Fibroblast of lung (primary cell): Measurements from ENCODE around the gene NKD1. TPM values are rescaled to one million over a fixed set of nuclear protein-coding genes. Genes with fewer than 3 reads are reported as not detected.

Experiments used
- DNase-seq, 2 donors: peaks; one replicate each; pipeline versions ENCODE4 v3.0.0 to v3.0.0-alpha.2; 2010; ENCODE audit warnings: low read depth in 2 of 2
- H2AFZ ChIP-seq: 2 replicates; pipeline ENCODE4 v1.5.1; 2012; ENCODE audit warnings: low read length, control low read depth, inconsistent platforms
- H3K27ac ChIP-seq: 2 replicates; pipeline ENCODE4 v1.5.1; 2011; ENCODE audit warnings: low read length, control low read depth; ENCODE audit not compliant: insufficient read depth
- H3K27me3 ChIP-seq: 2 replicates; pipeline ENCODE4 v1.5.1; 2011; ENCODE audit warnings: mild to moderate bottlenecking, low read length; ENCODE audit not compliant: control insufficient read depth, insufficient read depth
- H3K36me3 ChIP-seq: 2 replicates; pipeline ENCODE4 v1.5.1; 2011; ENCODE audit warnings: low read length; ENCODE audit not compliant: control insufficient read depth, insufficient read depth
- H3K4me1 ChIP-seq: 2 replicates; pipeline ENCODE4 v1.5.1; 2011; ENCODE audit warnings: low read length; ENCODE audit not compliant: control insufficient read depth, insufficient read depth; ENCODE audit errors: extremely low read depth
- H3K4me2 ChIP-seq: 2 replicates; pipeline ENCODE4 v1.5.1; 2011; ENCODE audit warnings: low read length, control low read depth; ENCODE audit not compliant: insufficient read depth; ENCODE audit errors: extremely low read depth
- H3K4me3 ChIP-seq, 4 experiments: fragments of 200-600 bp in 1 of 4; sonication (generic) in 1 of 4; replicated peaks in 1 of 4; 2 replicates each; pipeline ENCODE4 v1.5.1; 2011 to 2016; ENCODE audit warnings: low read length in 4 of 4, low read depth in 3 of 4, mild to moderate bottlenecking in 3 of 4, control low read depth in 2 of 4, inconsistent platforms in 1 of 4, mixed read lengths in 1 of 4; ENCODE audit not compliant: insufficient read depth in 1 of 4; ENCODE audit errors: control extremely low read depth in 1 of 4
- H3K79me2 ChIP-seq: 2 replicates; pipeline ENCODE4 v1.5.1; 2012; ENCODE audit warnings: mild to moderate bottlenecking, low read length, inconsistent platforms; ENCODE audit not compliant: control insufficient read depth, insufficient read depth
- H3K9ac ChIP-seq: 2 replicates; pipeline ENCODE4 v1.5.1; 2011; ENCODE audit warnings: mild to moderate bottlenecking, low read length, control low read depth; ENCODE audit not compliant: insufficient read depth
- H3K9me3 ChIP-seq: 2 replicates; pipeline ENCODE4 v1.5.1; 2012; ENCODE audit warnings: low read depth, low read length; ENCODE audit not compliant: control insufficient read depth, insufficient read depth
- H4K20me1 ChIP-seq: 2 replicates; pipeline ENCODE4 v1.5.1; 2011; ENCODE audit warnings: low read length; ENCODE audit not compliant: control insufficient read depth, insufficient read depth; ENCODE audit errors: extremely low read depth
- EZH2 ChIP-seq: IDR thresholded peaks from 2 replicates; pipeline ENCODE4 v1.5.1; 2012; ENCODE audit warnings: low read length, control low read depth, mild to moderate bottlenecking; ENCODE audit errors: missing control alignments
- polyA plus RNA-seq, 2 donors: library from polyadenylated mRNA; depleted of rRNA in 1 of 2; stranded (reverse) in 1 of 2; unstranded in 1 of 2; fragments of >200 nt; gene quantifications; 2 replicates each; pipeline ENCODE4 v1.2.1, GENCODE V29; 2011 to 2012; ENCODE audit warnings: missing spikeins in 1 of 2
- total RNA-seq: library from RNA; depleted of rRNA; stranded (reverse); fragments of >200 nt; gene quantifications from 2 replicates; pipeline ENCODE4 v1.2.1, GENCODE V29; 2014
- TF ChIP-seq, protein P1 (sequence below), 2 donors: IDR thresholded peaks in 1 of 2; conservative IDR thresholded peaks in 1 of 2; 1 replicate in 1 of 2; 2 replicates in 1 of 2; pipeline ENCODE4 v1.5.1; 2011 to 2012; ENCODE audit warnings: low read length in 2 of 2, control low read depth in 1 of 2, inconsistent platforms in 1 of 2, low read depth in 1 of 2, mild to moderate bottlenecking in 1 of 2

The NKD1 gene
- total and polyA plus RNA-seq, 2 donors (not counting 1 experiment from before 2014, with no cell fraction given), result under 0.01 to 0.12 TPM

DNA sequence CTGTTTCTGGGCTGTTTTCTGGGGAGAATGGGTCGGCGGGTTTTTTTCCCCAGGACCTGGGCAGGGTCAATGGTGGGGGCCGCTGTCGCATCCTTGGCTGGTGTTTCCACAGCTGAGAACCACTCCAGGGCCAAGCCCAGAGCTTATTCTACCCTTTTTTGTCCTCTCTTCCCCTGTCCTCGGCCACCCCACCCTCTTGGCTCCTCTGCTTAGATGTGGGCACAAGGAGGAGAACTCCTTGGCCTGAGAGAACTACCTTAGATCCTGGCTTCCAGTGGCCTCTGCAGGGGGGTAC lies 149.2 kb downstream of the NKD1 start:
- Histone ChIP-seq H3K36me3 (no peaks in the 10 kb centered on the region), H3K27me3 (peaks cover 2% of the 10 kb centered on the region), H3K27ac (no peak overlapping the region), H3K9ac (no peak overlapping the region), H3K9me3 (no peaks in the 10 kb centered on the region), H3K79me2 (no peaks in the 10 kb centered on the region), H3K4me3 (no peak overlapping the region), H2AFZ (no peak overlapping the region), H4K20me1 (no peaks in the 10 kb centered on the region), H3K4me1 (no peaks in the 10 kb centered on the region), H3K4me2 (no peak overlapping the region)
- DNase-seq, result no peak
- TF ChIP-seq EZH2, result no peak
- TF ChIP-seq, protein P1, sequence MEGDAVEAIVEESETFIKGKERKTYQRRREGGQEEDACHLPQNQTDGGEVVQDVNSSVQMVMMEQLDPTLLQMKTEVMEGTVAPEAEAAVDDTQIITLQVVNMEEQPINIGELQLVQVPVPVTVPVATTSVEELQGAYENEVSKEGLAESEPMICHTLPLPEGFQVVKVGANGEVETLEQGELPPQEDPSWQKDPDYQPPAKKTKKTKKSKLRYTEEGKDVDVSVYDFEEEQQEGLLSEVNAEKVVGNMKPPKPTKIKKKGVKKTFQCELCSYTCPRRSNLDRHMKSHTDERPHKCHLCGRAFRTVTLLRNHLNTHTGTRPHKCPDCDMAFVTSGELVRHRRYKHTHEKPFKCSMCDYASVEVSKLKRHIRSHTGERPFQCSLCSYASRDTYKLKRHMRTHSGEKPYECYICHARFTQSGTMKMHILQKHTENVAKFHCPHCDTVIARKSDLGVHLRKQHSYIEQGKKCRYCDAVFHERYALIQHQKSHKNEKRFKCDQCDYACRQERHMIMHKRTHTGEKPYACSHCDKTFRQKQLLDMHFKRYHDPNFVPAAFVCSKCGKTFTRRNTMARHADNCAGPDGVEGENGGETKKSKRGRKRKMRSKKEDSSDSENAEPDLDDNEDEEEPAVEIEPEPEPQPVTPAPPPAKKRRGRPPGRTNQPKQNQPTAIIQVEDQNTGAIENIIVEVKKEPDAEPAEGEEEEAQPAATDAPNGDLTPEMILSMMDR (conservative IDR thresholded peaks at IDR 0.05 in 1 of 2, IDR thresholded peaks at IDR 0.05 in 1 of 2; ENCODE audit: low read depth in 1 of 2, low read length in 2 of 2), result no peak

DNA sequence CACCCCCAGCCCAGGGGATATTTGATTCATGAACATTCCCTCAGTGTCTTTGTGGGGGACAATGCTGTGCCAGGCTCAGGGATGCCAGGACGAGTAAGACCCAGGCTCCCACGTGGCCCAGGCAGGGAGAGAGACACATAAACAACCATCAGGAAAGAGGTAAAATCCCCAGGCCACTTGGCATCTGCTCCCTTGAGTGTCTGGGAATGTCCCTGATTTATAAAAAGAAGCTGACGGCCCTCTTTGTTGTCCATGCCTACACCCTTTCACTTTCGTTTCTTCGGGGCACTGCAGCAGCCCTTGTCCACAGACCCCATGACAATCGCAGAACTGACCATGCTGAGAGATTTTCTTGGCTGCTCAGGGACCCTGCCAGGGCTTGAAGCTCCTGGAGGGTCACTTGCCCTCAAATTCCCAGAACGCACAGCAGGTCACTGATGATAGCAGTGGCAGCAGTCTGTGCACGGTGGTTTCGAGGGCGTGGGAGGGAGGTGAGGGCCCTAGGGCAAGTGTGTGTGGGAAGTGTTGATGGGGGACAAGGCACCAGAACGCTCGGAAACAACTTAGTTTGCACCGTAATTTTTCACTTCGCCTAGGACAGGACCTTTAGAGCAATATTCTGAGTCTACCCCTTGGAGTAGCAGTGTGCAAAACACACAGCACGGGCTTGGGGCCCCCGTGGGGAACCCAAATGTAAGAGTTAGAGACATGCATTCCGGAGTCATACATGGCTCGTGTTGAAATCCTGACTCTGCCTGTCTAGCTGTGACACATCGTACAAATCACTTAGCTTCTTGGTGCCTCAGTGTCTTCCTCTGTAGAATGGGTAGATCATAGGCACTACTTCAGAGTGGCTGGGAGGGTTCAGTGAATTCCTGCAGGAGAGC lies 149.9 kb downstream of the NKD1 start:
- H3K27ac ChIP-seq, result no peak overlapping the region
- no peaks in the 10 kb centered on the region for H4K20me1 ChIP-seq
- H3K9ac ChIP-seq, result peak overlapping the region; percentile 37
- H3K36me3 ChIP-seq, result no peaks in the 10 kb centered on the region
- peak overlapping the region; percentile 88 for H3K4me2 ChIP-seq
- peak overlapping the region; percentile 31 to 54 (median 34) for H3K4me3 ChIP-seq
- no peaks in the 10 kb centered on the region for H3K4me1 ChIP-seq
- peak; percentile 36 to 44 for DNase-seq
- no peaks in the 10 kb centered on the region for H3K9me3 ChIP-seq
- peak overlapping the region; percentile 90 for H2AFZ ChIP-seq
- no peaks in the 10 kb centered on the region for H3K27me3 ChIP-seq
- H3K79me2 ChIP-seq, result no peaks in the 10 kb centered on the region
- TF ChIP-seq, protein P1 (conservative IDR thresholded peaks at IDR 0.05 in 1 of 2, IDR thresholded peaks at IDR 0.05 in 1 of 2; ENCODE audit: low read depth in 1 of 2, low read length in 2 of 2), result no peak
- TF ChIP-seq EZH2, result no peak

Other genes with a start within 250 kb of the NKD1 start
- 39.3 and 50.0 TPM in 2 replicates for gene BRD7, start 179.4 kb upstream of the NKD1 start, total RNA-seq
- 51.5 and 53.4 TPM in 2 replicates for gene BRD7, start 179.4 kb upstream of the NKD1 start, polyA plus RNA-seq
- not detected in 2 replicates for gene SNX20, start 132.9 kb downstream of the NKD1 start, total RNA-seq
- gene SNX20, start 132.9 kb downstream of the NKD1 start, polyA plus RNA-seq, result not detected in 2 replicates
- 0.26 and 0.50 TPM in 2 replicates for gene NOD2, start 145.2 kb downstream of the NKD1 start, total RNA-seq
- 0.05 TPM in 1 of 2 replicates, not detected in the other for gene NOD2, start 145.2 kb downstream of the NKD1 start, polyA plus RNA-seq
- 47.3 and 66.7 TPM in 2 replicates for gene CYLD, start 193.7 kb downstream of the NKD1 start, total RNA-seq
- gene CYLD, start 193.7 kb downstream of the NKD1 start, polyA plus RNA-seq, result 22.1 and 24.3 TPM in 2 replicates